Measurements from ENCODE around the gene NOPCHAP1.
"Not testable (repeated sequence)": the region's sequence is repeated elsewhere in the genome, so short reads cannot be mapped to it uniquely, and the experiment has no call there.

NOPCHAP1 gene

GRCh38 chr12:104986022-104986941 is at the start of gene NOPCHAP1:
Gene NOPCHAP1, plus strand, starts transcription at chr12:104986316. Its CDS starts 37 bp downstream, at chr12:104986353.
- peak; percentile 38 for DNase-seq (ENCODE audit: low read depth, low spot score)

GRCh38 chr12:104938371-104938770 is 47.7 kb upstream of the NOPCHAP1 start:
- no peak for DNase-seq (ENCODE audit: low read depth, low spot score)

GRCh38 chr12:104939089-104939488 is 47.0 kb upstream of the NOPCHAP1 start:
- DNase-seq (ENCODE audit: low read depth, low spot score) = no peak

- no peak for DNase-seq (ENCODE audit: low read depth, low spot score)
Measured at GRCh38 chr12:104941454-104941853, 44.7 kb upstream of the NOPCHAP1 start.

GRCh38 chr12:104942075-104942474 is 44.0 kb upstream of the NOPCHAP1 start:
- DNase-seq (ENCODE audit: low read depth, low spot score) = no peak

- not testable (repeated sequence) for DNase-seq (ENCODE audit: low read depth, low spot score)
Measured at GRCh38 chr12:104943401-104943800, 42.7 kb upstream of the NOPCHAP1 start.

- DNase-seq (ENCODE audit: low read depth, low spot score) = no peak
Measured at GRCh38 chr12:104944252-104944651, 41.9 kb upstream of the NOPCHAP1 start.

- not testable (repeated sequence) for DNase-seq (ENCODE audit: low read depth, low spot score)
Measured at GRCh38 chr12:104948716-104949115, 37.4 kb upstream of the NOPCHAP1 start.

GRCh38 chr12:104951759-104952509 is 34.2 kb upstream of the NOPCHAP1 start:
- no peak for DNase-seq (ENCODE audit: low read depth, low spot score)

GRCh38 chr12:104952816-104953215 is 33.3 kb upstream of the NOPCHAP1 start:
- DNase-seq (ENCODE audit: low read depth, low spot score) = no peak

- no peak for DNase-seq (ENCODE audit: low read depth, low spot score)
Measured at GRCh38 chr12:104953323-104953722, 32.8 kb upstream of the NOPCHAP1 start.

GRCh38 chr12:104955703-104956102 is 30.4 kb upstream of the NOPCHAP1 start:
- no peak for DNase-seq (ENCODE audit: low read depth, low spot score)

- no peak for DNase-seq (ENCODE audit: low read depth, low spot score)
Measured at GRCh38 chr12:104956870-104957718, 29.0 kb upstream of the NOPCHAP1 start.

- DNase-seq (ENCODE audit: low read depth, low spot score) = no peak
Measured at GRCh38 chr12:104957719-104958000, 28.5 kb upstream of the NOPCHAP1 start.

- DNase-seq (ENCODE audit: low read depth, low spot score) = no peak
Measured at GRCh38 chr12:104958001-104958804, 27.9 kb upstream of the NOPCHAP1 start, which contains the start of gene SLC41A2. Gene SLC41A2, minus strand, starts transcription at chr12:104958290. Its CDS starts 29,763 bp downstream, at chr12:104928527.

GRCh38 chr12:104958805-104959334 is 27.2 kb upstream of the NOPCHAP1 start:
- no peak for DNase-seq (ENCODE audit: low read depth, low spot score)

GRCh38 chr12:104959335-104959841 is 26.7 kb upstream of the NOPCHAP1 start:
- no peak for DNase-seq (ENCODE audit: low read depth, low spot score)

- no peak for DNase-seq (ENCODE audit: low read depth, low spot score)
Measured at GRCh38 chr12:104960464-104960863, 25.7 kb upstream of the NOPCHAP1 start.

GRCh38 chr12:104963757-104964156 is 22.4 kb upstream of the NOPCHAP1 start:
- DNase-seq (ENCODE audit: low read depth, low spot score) = no peak

GRCh38 chr12:104964167-104964855 is 21.8 kb upstream of the NOPCHAP1 start:
- DNase-seq (ENCODE audit: low read depth, low spot score) = no peak
